Thyroid gland (tissue), 4 donors: ENCODE results near the gene CRIP1. TPM values are rescaled to one million over a fixed set of nuclear protein-coding genes. Genes with fewer than 3 reads are reported as not detected.
A peak's percentile ranks its signal among the peaks of the same experiment; 100 is the strongest.

Source experiments
- DNase-seq, 2 donors: peaks; one replicate each; pipeline ENCODE4 v3.0.0-alpha.2; 2019
- H3K27ac ChIP-seq, 3 donors: fragments of 200-600 bp; sonication (generic); 1 replicate in 2 of 3; 2 replicates in 1 of 3; pipeline ENCODE4 v1.5.1; 2016 to 2019; ENCODE audit warnings: mild to moderate bottlenecking in 1 of 3, moderate library complexity in 1 of 3
- H3K27me3 ChIP-seq: fragments of 200-600 bp; sonication (generic); one replicate; pipeline ENCODE4 v1.5.1; 2019
- H3K36me3 ChIP-seq, 2 donors: fragments of 200-600 bp; sonication (generic); one replicate each; pipeline ENCODE4 v1.5.1; 2016 to 2019
- H3K4me1 ChIP-seq, 2 donors: fragments of 200-600 bp; sonication (generic); one replicate each; pipeline ENCODE4 v1.5.1; 2017 to 2019
- H3K4me3 ChIP-seq, 3 donors: fragments of 200-600 bp; sonication (generic); replicated peaks in 1 of 3; 1 replicate in 2 of 3; 2 replicates in 1 of 3; pipeline ENCODE4 v1.5.1; 2016; ENCODE audit warnings: mild to moderate bottlenecking in 1 of 3
- H3K9me3 ChIP-seq: fragments of 200-600 bp; sonication (generic); one replicate; pipeline ENCODE4 v1.5.1; 2017
- CTCF ChIP-seq, 6 experiments: fragments of 200-600 bp in 3 of 6; fragments of 450-650 bp in 3 of 6; sonication (generic) in 3 of 6; IDR thresholded peaks; one replicate each; pipeline ENCODE4 v1.5.1; 2016 to 2019; ENCODE audit warnings: antibody characterized with exemption in 6 of 6, mild to moderate bottlenecking in 2 of 6, inconsistent platforms in 1 of 6, moderate library complexity in 1 of 6
- POLR2A ChIP-seq, 2 donors: fragments of 450-650 bp; IDR thresholded peaks; one replicate each; pipeline ENCODE4 v1.6.1; 2017; ENCODE audit warnings: antibody characterized with exemption in 2 of 2, mild to moderate bottlenecking in 2 of 2, moderate library complexity in 1 of 2
- WGBS, 2 donors: methylation state at CpG; one replicate each; pipeline ENCODE4 v1.1.5; 2017; 5-methylcytosine and 5-hydroxymethylcytosine counted together
- intact Hi-C: fragments of 100-400 bp; cut with DNase I; formaldehyde crosslinking; loops from one replicate; pipeline ENCODE4 v1.15.1; 2023
- total RNA-seq, 4 donors: library from RNA; depleted of rRNA; stranded (reverse); fragments of >200 nt; gene quantifications; one replicate each; pipeline ENCODE4 v1.2.3, GENCODE V29; 2016

CRIP1 gene
- total RNA-seq, 4 donors from 2014 or later: 6.0 to 30.8 (median 18.5) TPM

- Histone ChIP-seq H3K27me3 (no peaks in the 10 kb centered on the region), H3K4me3 (no peak overlapping the region), H3K9me3 (no peaks in the 10 kb centered on the region), H3K27ac (no peak overlapping the region), H3K36me3 (peaks cover 13 to 20% of the 10 kb centered on the region in 2 donors), H3K4me1 (peaks cover 3 to 9% of the 10 kb centered on the region in 2 donors)
- no peak for DNase-seq
- 86 to 92% methylated on average over 8 to 20 of the region's 31 CpGs for WGBS, 2 donors
- no peak for TF ChIP-seq POLR2A (IDR thresholded peaks at IDR 0.05)
- no peak for TF ChIP-seq CTCF (IDR thresholded peaks at IDR 0.05)
- intact Hi-C loops: loop anchor here (5.0 kb wide), 1 partner anchor 44 kb away; the partner anchor contains the start of gene TEDC1
Measured at GRCh38 chr14:105447651-105448640, 38.7 kb upstream of the CRIP1 start.

- H3K4me1 ChIP-seq: peaks cover 3 to 9% of the 10 kb centered on the region in 2 donors
- H3K4me3 ChIP-seq: no peak overlapping the region
- H3K27ac ChIP-seq: no peak overlapping the region
- WGBS, 2 donors: 7 to 36% methylated on average over 6 to 7 of the region's 16 CpGs
- H3K9me3 ChIP-seq: no peaks in the 10 kb centered on the region
- no peaks in the 10 kb centered on the region for H3K27me3 ChIP-seq
- H3K36me3 ChIP-seq: peaks cover 13 to 24% of the 10 kb centered on the region in 2 donors
- TF ChIP-seq CTCF (IDR thresholded peaks at IDR 0.05) (peak; percentile 75 to 97 (median 91)), POLR2A (IDR thresholded peaks at IDR 0.05) (no peak)
- intact Hi-C loops: loop anchor here (5.0 kb wide), 1 partner anchor 44 kb away; the partner anchor contains the start of gene TEDC1
- peak; percentile 68 to 75 for DNase-seq
Measured at GRCh38 chr14:105448706-105449111, 38.0 kb upstream of the CRIP1 start.

GRCh38 chr14:105449276-105450122, 37.2 kb upstream of the CRIP1 start:
- H3K9me3 ChIP-seq: no peaks in the 10 kb centered on the region
- no peak for TF ChIP-seq CTCF (IDR thresholded peaks at IDR 0.05)
- TF ChIP-seq POLR2A (IDR thresholded peaks at IDR 0.05): no peak
- H3K4me3 ChIP-seq: no peak overlapping the region
- no peaks in the 10 kb centered on the region for H3K27me3 ChIP-seq
- 82 to 93% methylated on average over 10 to 41 of the region's 47 CpGs for WGBS, 2 donors
- peaks cover 19 to 29% of the 10 kb centered on the region in 2 donors for H3K36me3 ChIP-seq
- no peak overlapping the region for H3K27ac ChIP-seq
- DNase-seq: no peak
- intact Hi-C loops: loop anchor here (5.0 kb wide), 1 partner anchor 43 kb away; the partner anchor contains the start of gene TEDC1
- H3K4me1 ChIP-seq: peaks cover 3 to 9% of the 10 kb centered on the region in 2 donors

GRCh38 chr14:105450123-105450505, 36.6 kb upstream of the CRIP1 start:
- no peaks in the 10 kb centered on the region for H3K9me3 ChIP-seq
- peaks cover 19 to 34% of the 10 kb centered on the region in 2 donors for H3K36me3 ChIP-seq
- DNase-seq: no peak
- no peak overlapping the region for H3K27ac ChIP-seq
- TF ChIP-seq CTCF (IDR thresholded peaks at IDR 0.05): no peak
- no peak for TF ChIP-seq POLR2A (IDR thresholded peaks at IDR 0.05)
- H3K27me3 ChIP-seq: no peaks in the 10 kb centered on the region
- 88 to 96% methylated on average over 19 to 22 of the region's 22 CpGs for WGBS, 2 donors
- intact Hi-C loops: no loop called here
- peaks cover 3 to 9% of the 10 kb centered on the region in 2 donors for H3K4me1 ChIP-seq
- no peak overlapping the region for H3K4me3 ChIP-seq
